OCI-LY3 (cell line): ENCODE measurements around the gene TPRG1.

Experiments used
- H2AFZ ChIP-seq: fragments of 200-600, 300-600 bp; shearing (Covaris generic); 2 replicates; pipeline ENCODE4 v1.6.0; 2014; ENCODE audit warnings: antibody characterized with exemption, low read depth, low read length
- H3K27ac ChIP-seq: fragments of 200-600, 300-600 bp; sonication (generic); 2 replicates; pipeline ENCODE4 v1.5.1; 2014; ENCODE audit warnings: mild to moderate bottlenecking, low read length, moderate library complexity, mixed read lengths
- H3K27me3 ChIP-seq: fragments of 200-600, 300-600 bp; sonication (generic); 2 replicates; pipeline ENCODE4 v1.6.1; 2014; ENCODE audit warnings: low read depth, low read length, mixed read lengths
- H3K36me3 ChIP-seq: fragments of 200-600, 300-600 bp; sonication (generic); replicated peaks from 2 replicates; pipeline ENCODE3; 2014; ENCODE audit warnings: low read depth, low read length, mixed read lengths
- H3K4me1 ChIP-seq: fragments of 300-600, 200-600 bp; sonication (generic); 2 replicates; pipeline ENCODE4 v1.6.1; 2014; ENCODE audit warnings: low read length, mixed read lengths
- H3K4me2 ChIP-seq: fragments of 200-600, 300-600 bp; sonication (generic); 2 replicates; pipeline ENCODE4 v1.6.1; 2014; ENCODE audit warnings: low read length, mixed read lengths
- H3K4me3 ChIP-seq: fragments of 300-600, 200-600 bp; sonication (generic); 2 replicates; pipeline ENCODE4 v1.5.1; 2014; ENCODE audit warnings: antibody characterized with exemption, mild to moderate bottlenecking, low read length, moderate library complexity
- H3K79me2 ChIP-seq: fragments of 300-600, 200-600 bp; shearing (Covaris generic); 2 replicates; pipeline ENCODE4 v1.6.1; 2014; ENCODE audit warnings: mild to moderate bottlenecking, low read length, mixed read lengths
- H3K9ac ChIP-seq: fragments of 300-600, 200-600 bp; shearing (Covaris generic); 2 replicates; pipeline ENCODE4 v1.6.0; 2014; ENCODE audit warnings: mild to moderate bottlenecking, low read length, moderate library complexity
- H3K9me3 ChIP-seq: fragments of 200-600, 300-600 bp; shearing (Covaris generic); 2 replicates; pipeline ENCODE4 v1.6.1; 2014; ENCODE audit warnings: low read length, mixed read lengths; ENCODE audit not compliant: insufficient read depth
- H4K20me1 ChIP-seq: fragments of 200-600, 300-600 bp; sonication (generic); 2 replicates; pipeline ENCODE4 v1.6.1; 2016; ENCODE audit warnings: low read length, mixed read lengths; ENCODE audit not compliant: insufficient read depth
- CTCF ChIP-seq: fragments of 200-600, 300-600 bp; sonication (generic); IDR thresholded peaks from 2 replicates; pipeline ENCODE4 v1.5.1; 2014; ENCODE audit warnings: antibody characterized with exemption, low read length, low read depth
- EZH2phosphoT487 ChIP-seq: fragments of 200-600 bp; shearing (Covaris generic); IDR thresholded peaks from 2 replicates; pipeline ENCODE4 v1.6.1; 2018; ENCODE audit warnings: antibody characterized with exemption, mixed run types, low read depth

The TPRG1 gene

GRCh38 chr3:189338366-189338765, 166.6 kb downstream of the TPRG1 start:
- Histone ChIP-seq H3K27ac (no peak overlapping the region), H3K36me3 (no peaks in the 10 kb centered on the region), H3K4me1 (peaks cover 15% of the 10 kb centered on the region), H3K9me3 (no peaks in the 10 kb centered on the region), H2AFZ (no peak overlapping the region), H3K9ac (no peak overlapping the region), H3K4me3 (no peak overlapping the region), H4K20me1 (no peaks in the 10 kb centered on the region), H3K4me2 (no peak overlapping the region), H3K27me3 (peaks cover 6% of the 10 kb centered on the region; the same call in 1 of the 2 replicates), H3K79me2 (no peaks in the 10 kb centered on the region)
- no peak for TF ChIP-seq EZH2phosphoT487
- TF ChIP-seq CTCF, result no peak

- Histone ChIP-seq H3K9me3 (no peaks in the 10 kb centered on the region), H3K4me2 (no peak overlapping the region), H3K4me3 (no peak overlapping the region), H2AFZ (no peak overlapping the region), H3K27ac (no peak overlapping the region), H3K4me1 (peaks cover 15% of the 10 kb centered on the region), H4K20me1 (no peaks in the 10 kb centered on the region), H3K36me3 (no peaks in the 10 kb centered on the region), H3K79me2 (no peaks in the 10 kb centered on the region), H3K27me3 (peaks cover 6% of the 10 kb centered on the region; the same call in 1 of the 2 replicates), H3K9ac (no peak overlapping the region)
- TF ChIP-seq EZH2phosphoT487 (no peak), CTCF (no peak)
These were observed 168.2 kb downstream of the TPRG1 start for GRCh38 chr3:189339996-189340395.

GRCh38 chr3:189340680-189341460, 169.1 kb downstream of the TPRG1 start:
- Histone ChIP-seq H3K9ac (no peak overlapping the region), H4K20me1 (no peaks in the 10 kb centered on the region)

GRCh38 chr3:189342811-189343210, 171.0 kb downstream of the TPRG1 start:
- Histone ChIP-seq H4K20me1 (no peaks in the 10 kb centered on the region), H3K4me1 (peaks cover 15% of the 10 kb centered on the region), H3K4me3 (no peak overlapping the region), H3K9me3 (no peaks in the 10 kb centered on the region), H3K79me2 (no peaks in the 10 kb centered on the region), H3K4me2 (no peak overlapping the region), H3K9ac (no peak overlapping the region), H3K27me3 (peaks cover 6% of the 10 kb centered on the region; the same call in 1 of the 2 replicates), H2AFZ (no peak overlapping the region), H3K27ac (no peak overlapping the region), H3K36me3 (no peaks in the 10 kb centered on the region)
- TF ChIP-seq EZH2phosphoT487 (no peak), CTCF (no peak)

More at GRCh38 chr3:189340680-189341460, 169.1 kb downstream of the TPRG1 start:
- Histone ChIP-seq H3K27ac (no peak overlapping the region), H3K4me1 (peaks cover 15% of the 10 kb centered on the region), H3K79me2 (no peaks in the 10 kb centered on the region), H3K36me3 (no peaks in the 10 kb centered on the region), H3K27me3 (peaks cover 6% of the 10 kb centered on the region; the same call in 1 of the 2 replicates), H3K4me2 (no peak overlapping the region), H2AFZ (no peak overlapping the region), H3K4me3 (no peak overlapping the region), H3K9me3 (no peaks in the 10 kb centered on the region)
- TF ChIP-seq CTCF (peak; percentile 63), EZH2phosphoT487 (no peak)
